BJ (cell line): ENCODE measurements around the gene SYNGR3. TPM values are rescaled to one million over a fixed set of nuclear protein-coding genes. Genes with fewer than 3 reads are reported as not detected.

Experiments
- CTCF ChIA-PET: fragments of 350-600 bp; formaldehyde crosslinking; extraction: SDS; loops from one replicate; lab custom pipeline; 2021; ENCODE audit warnings: antibody characterized with exemption, inconsistent platforms; lab: Yijun Ruan, JAX
- POLR2A ChIA-PET: fragments of 300-600 bp; sonication (Branson Sonifier 250); formaldehyde crosslinking; extraction: SDS; loops from one replicate; lab custom pipeline; 2021; ENCODE audit warnings: antibody characterized with exemption; lab: Charles Lee
- DNase-seq: peaks from one replicate; pipeline ENCODE4 v3.0.0-alpha.2; 2011; ENCODE audit warnings: low read depth
- H3K27me3 ChIP-seq: 2 replicates; pipeline ENCODE4 v1.6.0; 2011; ENCODE audit warnings: low read length; ENCODE audit not compliant: control insufficient read depth, insufficient read depth
- H3K36me3 ChIP-seq: 2 replicates; pipeline ENCODE4 v1.5.1; 2011; ENCODE audit warnings: low read length; ENCODE audit not compliant: control insufficient read depth, insufficient read depth
- H3K4me3 ChIP-seq: 2 replicates; pipeline ENCODE4 v1.5.1; 2011; ENCODE audit warnings: low read depth, mild to moderate bottlenecking, control low read depth, low read length
- CTCF ChIP-seq: IDR thresholded peaks from 2 replicates; pipeline ENCODE4 v1.5.1; 2011; ENCODE audit warnings: low read depth, mild to moderate bottlenecking, control low read depth, inconsistent platforms, low read length, moderate library complexity; ENCODE audit not compliant: insufficient read depth
- polyA plus RNA-seq: library from polyadenylated mRNA; depleted of rRNA; stranded (reverse); fragments of >200 nt; gene quantifications from 2 replicates; pipeline ENCODE4 v1.2.3, GENCODE V29; 2011

SYNGR3 gene
- polyA plus RNA-seq, 1 experiment = 3.3 TPM

GRCh38 chr16:1981398-1981836 lies 8.4 kb upstream of the SYNGR3 start, which contains the start of gene NOXO1:
TSS of gene NOXO1 (minus strand) at chr16:1981469. CDS start at chr16:1981179, 290 bp downstream.
- Histone ChIP-seq H3K4me3 (no peak within 1 kb of the TSS), H3K27me3 (peaks cover 12% of the 10 kb centered on the region), H3K36me3 (peaks cover 24% of the 10 kb centered on the region)
- no peak for TF ChIP-seq CTCF
- no peak for DNase-seq
- ChIA-PET POLR2A (no interaction called here), CTCF (interaction anchor here (1.1 to 1.3 kb wide), 2 partner anchors 10 to 159 kb away, joined by 3 to 4 read pairs; partner anchors contain the start of gene TBL3)

GRCh38 chr16:1982013-1982433 lies 7.7 kb upstream of the SYNGR3 start:
- H3K36me3 ChIP-seq = peaks cover 24% of the 10 kb centered on the region
- no peak for DNase-seq
- ChIA-PET CTCF (interaction anchor here (0.6 to 1.3 kb wide), 4 partner anchors 10 to 169 kb away, joined by 3 to 4 read pairs (median 4); partner anchors contain the start of gene TBL3), POLR2A (no interaction called here)
- H3K27me3 ChIP-seq = peaks cover 12% of the 10 kb centered on the region
- H3K4me3 ChIP-seq = no peak overlapping the region
- no peak for TF ChIP-seq CTCF

- peak; percentile 37 for TF ChIP-seq CTCF
- DNase-seq = no peak
- Histone ChIP-seq H3K4me3 (peak overlapping the region; percentile 65), H3K27me3 (peaks cover 12% of the 10 kb centered on the region), H3K36me3 (peaks cover 18% of the 10 kb centered on the region)
- CTCF ChIA-PET = interaction anchor here (0.6 to 1.1 kb wide), 7 partner anchors 10 to 620 kb away, joined by 3 to 4 read pairs (median 3); partner anchors contain the start of gene TSC2
- POLR2A ChIA-PET = no interaction called here
These were observed 6.7 kb upstream of the SYNGR3 start for GRCh38 chr16:1982991-1983543.

GRCh38 chr16:1983544-1984346 lies 6.0 kb upstream of the SYNGR3 start, which contains the start of gene GFER:
TSS of gene GFER (plus strand) at chr16:1984193. CDS start at chr16:1984219, 26 bp downstream.
- ChIA-PET POLR2A (interaction anchor here (1.4 kb wide), 1 partner anchor 19 kb away, joined by 8 read pairs; the partner anchor contains the start of gene RPS2), CTCF (interaction anchor here (1.0 kb wide), 1 partner anchor 19 kb away, joined by 4 read pairs; no protein-coding TSS in a partner anchor)
- H3K4me3 ChIP-seq = peak within 1 kb of the TSS; percentile 82
- TF ChIP-seq CTCF = peak; percentile 41
- H3K36me3 ChIP-seq = peaks cover 15% of the 10 kb centered on the region
- DNase-seq = peak; percentile 51
- H3K27me3 ChIP-seq = peaks cover 12% of the 10 kb centered on the region
